ENCODE results near the gene PREX1.

DNA sequence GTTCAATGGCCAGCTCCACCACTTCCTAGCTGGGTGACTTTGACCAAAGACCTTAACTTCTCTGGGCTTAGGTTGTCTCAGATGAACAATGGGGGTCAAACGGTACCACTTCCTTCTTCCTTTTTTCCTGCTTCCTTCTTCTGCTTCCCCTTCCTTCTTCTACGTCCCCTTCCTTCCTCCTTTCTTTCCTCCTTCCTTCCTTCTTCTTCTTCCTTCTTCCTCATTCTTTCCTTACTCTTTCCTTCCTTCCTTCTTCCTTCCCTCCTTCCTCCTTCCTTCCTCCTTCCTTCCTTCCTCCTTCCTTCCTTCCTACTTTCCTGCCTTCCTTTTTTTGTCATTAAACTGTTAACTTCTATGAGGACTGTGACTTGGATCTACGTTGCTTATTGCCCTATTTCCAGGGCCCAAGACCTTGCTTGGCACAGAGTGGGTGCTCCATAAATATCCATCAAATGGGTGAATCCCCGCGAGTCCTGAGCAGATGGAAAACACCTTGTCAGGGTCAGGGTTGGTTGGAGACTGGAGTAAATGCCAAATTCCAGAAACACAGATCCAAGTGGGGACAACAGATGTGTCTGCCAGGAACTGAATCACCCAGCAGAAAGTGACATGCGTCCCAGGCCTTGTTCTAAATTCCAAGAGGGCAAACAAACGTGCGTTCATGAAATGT, 243.3 kb downstream of the PREX1 start:
- TF ChIP-seq POLR2A (IDR thresholded peaks at IDR 0.05; ENCODE audit: low read length) (no peak), GATA1 (IDR thresholded peaks at IDR 0.05; ENCODE audit: low read depth, low read length) (no peak)

Measured in erythroblast (primary cell).